ENCODE results near the gene ZSCAN25.

DNA sequence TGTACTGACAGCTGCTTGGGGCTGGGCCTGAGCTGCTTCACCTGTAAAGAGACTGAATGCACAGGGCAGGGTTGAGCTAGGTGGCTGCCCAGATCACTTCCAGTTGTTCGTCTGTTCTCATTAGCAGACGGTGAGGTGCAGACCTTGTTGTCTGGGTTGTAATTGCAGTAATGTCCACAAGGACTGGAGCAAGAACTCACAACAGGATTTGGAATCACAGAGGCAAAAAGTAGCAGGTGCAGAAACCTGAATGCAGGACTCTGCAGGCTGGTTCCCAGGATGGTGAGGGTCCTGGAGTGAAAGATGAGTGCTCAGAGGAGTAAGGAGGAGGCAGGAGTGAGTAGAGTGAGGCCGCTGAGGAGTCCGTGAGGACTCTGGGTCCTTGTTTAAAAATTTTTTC, 9.2 kb downstream of the ZSCAN25 start:
- TF ChIP-seq POLR2AphosphoS5 (IDR thresholded peaks at IDR 0.05; ENCODE audit: borderline replicate concordance, low read depth, low read length), result no peak
- no peak for TF ChIP-seq EZH2 (IDR thresholded peaks at IDR 0.05)

Data from SK-N-MC (cell line).